Body of pancreas (tissue), 4 donors: ENCODE results near the gene SHISA4.

Experiments
- POLR2A ChIP-seq, 3 donors: fragments of 450-650 bp; IDR thresholded peaks; one replicate each; pipeline ENCODE4 v1.6.1; 2016; ENCODE audit warnings: antibody characterized with exemption in 3 of 3, mild to moderate bottlenecking in 2 of 3
- TF ChIP-seq, protein P1 (sequence below), 7 experiments: fragments of 450-650 bp in 4 of 7; fragments of 200-600 bp in 3 of 7; sonication (generic) in 3 of 7; IDR thresholded peaks; one replicate each; pipeline ENCODE4 v1.5.1; 2016 to 2019; ENCODE audit warnings: antibody characterized with exemption in 7 of 7

GRCh38 chr1:201894343-201895119 is 5.8 kb downstream of the SHISA4 start:
- TF ChIP-seq, protein P1, sequence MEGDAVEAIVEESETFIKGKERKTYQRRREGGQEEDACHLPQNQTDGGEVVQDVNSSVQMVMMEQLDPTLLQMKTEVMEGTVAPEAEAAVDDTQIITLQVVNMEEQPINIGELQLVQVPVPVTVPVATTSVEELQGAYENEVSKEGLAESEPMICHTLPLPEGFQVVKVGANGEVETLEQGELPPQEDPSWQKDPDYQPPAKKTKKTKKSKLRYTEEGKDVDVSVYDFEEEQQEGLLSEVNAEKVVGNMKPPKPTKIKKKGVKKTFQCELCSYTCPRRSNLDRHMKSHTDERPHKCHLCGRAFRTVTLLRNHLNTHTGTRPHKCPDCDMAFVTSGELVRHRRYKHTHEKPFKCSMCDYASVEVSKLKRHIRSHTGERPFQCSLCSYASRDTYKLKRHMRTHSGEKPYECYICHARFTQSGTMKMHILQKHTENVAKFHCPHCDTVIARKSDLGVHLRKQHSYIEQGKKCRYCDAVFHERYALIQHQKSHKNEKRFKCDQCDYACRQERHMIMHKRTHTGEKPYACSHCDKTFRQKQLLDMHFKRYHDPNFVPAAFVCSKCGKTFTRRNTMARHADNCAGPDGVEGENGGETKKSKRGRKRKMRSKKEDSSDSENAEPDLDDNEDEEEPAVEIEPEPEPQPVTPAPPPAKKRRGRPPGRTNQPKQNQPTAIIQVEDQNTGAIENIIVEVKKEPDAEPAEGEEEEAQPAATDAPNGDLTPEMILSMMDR (IDR thresholded peaks at IDR 0.05) = no peak
- no peak for TF ChIP-seq POLR2A (IDR thresholded peaks at IDR 0.05)
